Measurements from ENCODE around the gene KREMEN1.
"Not testable (repeated sequence)": the region's sequence is repeated elsewhere in the genome, so short reads cannot be mapped to it uniquely, and the experiment has no call there.

The KREMEN1 gene

DNA sequence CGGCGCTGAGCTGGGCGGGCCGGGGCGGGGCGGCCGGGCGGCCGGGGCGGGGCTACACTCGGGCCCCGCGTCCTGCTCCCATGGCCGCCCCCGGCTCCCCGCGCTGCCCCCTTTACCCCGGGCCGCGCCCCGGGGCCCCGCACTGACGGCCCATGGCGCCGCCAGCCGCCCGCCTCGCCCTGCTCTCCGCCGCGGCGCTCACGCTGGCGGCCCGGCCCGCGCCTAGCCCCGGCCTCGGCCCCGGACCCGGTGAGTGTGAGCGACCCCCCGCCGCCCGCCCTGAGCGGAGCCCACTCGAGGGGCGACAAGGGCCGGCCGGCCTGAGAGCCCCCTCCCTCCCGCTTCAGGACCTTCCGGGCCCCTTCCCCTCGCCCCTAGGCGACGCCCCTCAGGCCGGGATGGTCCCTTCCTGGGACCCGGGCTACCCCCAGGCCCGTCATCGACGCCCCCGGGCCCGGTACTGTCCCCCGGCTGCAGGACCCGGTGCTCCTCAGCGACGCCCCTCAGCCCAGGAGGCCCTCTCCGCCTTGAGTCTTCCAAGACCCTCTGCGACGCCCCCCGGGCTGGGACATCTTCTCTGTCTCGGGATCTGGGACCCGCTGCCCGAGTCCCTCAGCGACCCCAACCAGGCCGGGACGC lies at the start of gene KREMEN1:
KREMEN1 (plus strand) TSS at position 57 of the 639 bp plus-strand sequence; CDS start at position 153, 96 bp downstream.
- DNase-seq = no peak

DNA sequence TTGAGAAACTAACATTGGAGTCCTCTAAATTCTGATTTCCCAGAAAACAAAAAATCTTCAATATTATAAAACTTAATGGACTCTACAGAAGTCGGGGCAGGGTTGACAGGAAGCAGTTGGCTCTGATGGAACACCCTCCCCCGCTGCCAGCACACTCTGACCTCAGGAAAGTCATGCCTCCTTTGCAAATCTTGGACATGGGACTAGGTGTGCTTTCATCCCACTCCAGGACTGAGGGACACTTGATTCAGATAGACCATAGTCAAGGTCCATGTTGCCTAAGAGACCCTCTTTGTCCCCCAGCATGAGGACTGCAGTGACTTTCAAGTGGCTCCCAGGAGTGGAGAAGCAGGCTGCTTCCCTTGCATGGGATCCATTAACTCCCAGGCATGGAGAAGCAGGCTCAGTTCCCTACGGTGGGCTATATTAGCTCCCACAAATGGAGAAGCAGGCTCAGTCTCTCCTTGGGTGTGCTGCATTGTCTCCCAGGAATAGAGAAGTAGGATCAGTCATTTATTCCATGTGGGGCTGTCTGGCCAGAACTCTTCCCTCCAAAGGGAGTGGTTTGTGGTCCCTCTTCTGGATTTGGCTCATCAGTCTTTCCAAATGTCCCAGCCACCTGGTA lies 49.6 kb upstream of the KREMEN1 start:
- DNase-seq = no peak

GRCh38 chr22:29026579-29026978 lies 46.3 kb upstream of the KREMEN1 start:
- no peak for DNase-seq

GRCh38 chr22:29028468-29028867 lies 44.4 kb upstream of the KREMEN1 start:
- no peak for DNase-seq

DNA sequence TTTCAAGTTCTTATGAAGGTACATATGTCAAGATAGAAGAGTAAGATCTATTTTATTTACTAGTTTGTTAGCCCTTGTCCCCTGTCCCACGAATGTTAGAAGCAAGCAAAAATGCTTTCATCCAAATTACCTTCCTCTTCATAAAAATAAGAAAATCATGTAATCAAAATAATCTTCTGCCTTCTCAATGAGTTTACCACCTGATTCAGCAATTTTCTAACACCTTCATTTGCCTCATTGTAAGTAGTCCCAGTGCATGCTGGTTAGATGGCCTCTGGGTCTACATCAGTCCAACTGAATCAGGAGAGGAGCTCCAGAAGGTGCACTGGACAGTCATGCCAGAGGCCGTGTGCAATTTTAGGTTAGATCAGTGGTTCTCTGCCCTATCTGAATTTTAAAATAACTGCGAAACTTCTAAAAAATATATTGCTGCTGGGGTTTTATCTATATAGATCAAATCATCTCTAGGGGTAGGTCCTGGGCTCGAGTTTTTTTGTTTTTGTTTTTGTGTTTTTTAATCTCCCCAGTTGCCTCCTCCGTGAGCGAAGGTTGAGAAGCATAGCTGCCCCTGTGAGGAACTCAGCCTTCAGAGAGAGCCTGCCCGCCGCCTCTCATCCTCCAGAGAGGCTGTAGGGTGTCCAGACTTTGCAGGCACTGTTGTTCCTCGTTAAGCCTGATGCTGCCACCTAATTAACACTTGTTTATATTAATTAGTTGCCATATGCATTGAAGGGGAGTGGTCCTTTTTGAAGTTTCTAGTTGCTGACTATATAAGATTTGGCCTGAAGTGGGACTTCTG lies 43.4 kb upstream of the KREMEN1 start:
- DNase-seq = no peak

DNA sequence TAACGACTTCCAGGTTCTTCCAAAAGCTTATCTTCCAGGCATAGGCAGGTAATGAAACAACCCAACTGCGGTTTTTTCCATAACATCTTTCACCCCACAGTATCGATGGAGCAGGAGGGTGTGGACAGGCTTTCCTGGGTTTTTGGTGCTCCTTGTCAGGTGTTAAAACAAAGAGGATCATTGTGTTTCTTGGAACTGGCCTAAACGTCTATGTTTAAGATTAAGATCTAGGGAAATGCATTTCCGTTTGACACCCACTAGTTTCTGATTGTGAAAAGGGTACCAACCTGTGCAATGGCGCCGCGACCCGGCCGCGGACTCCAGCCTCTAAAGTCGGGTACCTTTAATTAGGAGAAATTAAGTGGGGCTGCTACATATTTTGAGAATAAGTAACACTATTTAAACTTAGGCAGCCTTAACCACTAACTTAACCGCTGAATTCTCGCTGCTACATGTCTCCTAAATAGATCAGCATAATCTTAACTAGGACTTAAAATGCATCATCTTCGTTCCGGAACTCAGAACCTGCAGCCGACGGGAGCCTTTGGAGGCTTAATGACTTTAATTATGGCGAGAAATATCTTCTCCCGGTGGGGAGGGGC lies 42.7 kb upstream of the KREMEN1 start:
- no peak for DNase-seq

GRCh38 chr22:29030618-29031226 lies 42.1 kb upstream of the KREMEN1 start:
- no peak for DNase-seq

DNA sequence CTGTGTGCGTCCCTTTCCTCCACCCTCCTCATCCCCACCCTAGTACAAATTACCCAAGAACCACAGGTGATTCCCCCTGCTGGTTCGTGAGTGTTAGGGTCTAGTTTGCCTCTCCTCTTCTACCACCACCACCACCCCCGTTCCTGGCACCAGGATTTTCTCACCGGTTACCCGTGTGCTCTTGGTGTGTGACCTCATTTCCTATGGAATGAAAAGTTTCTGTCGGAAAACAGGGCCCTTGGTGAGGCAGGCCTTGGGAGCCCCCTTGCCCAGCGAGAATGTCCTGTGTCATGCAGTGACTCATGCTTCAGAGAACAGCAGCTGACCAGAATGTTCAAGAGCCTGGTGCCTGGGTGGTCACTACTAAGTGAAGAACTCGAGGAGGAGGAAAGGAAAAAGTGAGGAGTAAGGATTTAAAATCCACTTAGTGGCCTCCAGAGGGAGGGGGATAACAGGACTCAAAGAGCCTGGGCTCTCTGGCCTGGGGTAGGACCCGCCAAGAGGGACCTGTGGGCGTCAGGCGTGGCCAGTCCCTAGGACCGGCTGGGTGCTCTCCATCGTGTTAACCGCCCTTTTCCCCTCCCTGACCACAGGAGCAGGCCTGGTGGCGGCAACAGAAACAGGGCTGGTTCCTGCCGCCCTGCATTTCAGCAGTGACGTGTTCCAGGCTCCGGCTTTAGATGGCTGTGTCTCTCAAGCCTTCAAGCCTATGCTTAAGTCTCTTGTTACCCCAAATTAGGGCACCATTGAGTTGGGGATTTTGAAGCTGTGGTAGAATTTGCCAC lies 41.4 kb upstream of the KREMEN1 start:
- DNase-seq = no peak

- DNase-seq = no peak
Observed at GRCh38 chr22:29032014-29032475, 40.8 kb upstream of the KREMEN1 start.

- no peak for DNase-seq
Observed at GRCh38 chr22:29032584-29032983, 40.3 kb upstream of the KREMEN1 start.

DNA sequence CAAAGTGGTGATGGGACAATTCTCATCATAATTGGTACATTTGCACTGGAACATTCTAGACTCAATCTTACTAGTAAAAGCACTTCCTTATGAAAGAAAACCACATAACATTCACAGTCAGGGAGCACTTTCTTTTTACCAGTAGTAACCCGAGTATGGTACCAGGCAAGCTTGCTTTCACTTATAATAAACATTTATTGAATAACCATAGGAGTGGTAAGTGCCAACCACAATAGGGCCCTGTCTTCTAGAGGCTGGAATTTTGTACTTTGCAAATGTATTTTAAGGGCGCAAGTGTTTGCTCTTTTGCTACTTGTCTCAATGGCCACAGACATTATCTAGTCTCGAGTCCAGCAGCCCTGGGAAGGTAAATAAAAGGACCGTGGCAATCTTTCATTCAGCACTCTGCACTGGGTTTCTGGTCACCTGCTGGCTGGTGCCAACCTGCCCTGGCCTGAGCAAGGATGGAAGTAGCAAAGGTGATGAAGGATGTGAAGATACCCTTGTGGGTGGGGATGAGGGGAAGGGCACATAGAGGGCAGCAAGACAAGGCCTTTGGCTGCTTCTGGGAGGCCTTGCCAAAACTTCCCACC lies 35.4 kb upstream of the KREMEN1 start:
- DNase-seq = no peak

DNA sequence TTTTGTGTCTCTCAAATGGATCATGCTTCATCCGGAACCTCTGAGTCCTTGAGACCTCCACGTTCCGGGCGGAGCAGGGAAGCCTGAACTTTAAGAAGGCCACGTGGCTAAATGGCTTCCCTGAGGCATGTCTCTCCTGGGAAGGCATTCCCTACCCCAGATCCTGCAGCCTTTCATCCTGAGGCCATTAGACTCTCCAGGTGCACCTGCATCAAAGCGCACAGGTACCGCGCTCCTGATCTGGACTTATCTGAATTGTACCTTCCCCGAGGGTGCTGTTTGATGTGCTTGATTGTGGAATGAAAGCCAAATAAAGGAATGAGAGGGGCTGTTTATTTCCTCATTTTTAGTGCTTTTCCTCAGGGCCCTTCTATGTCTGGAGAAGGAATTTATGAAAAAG lies 33.7 kb upstream of the KREMEN1 start:
- DNase-seq = no peak

DNA sequence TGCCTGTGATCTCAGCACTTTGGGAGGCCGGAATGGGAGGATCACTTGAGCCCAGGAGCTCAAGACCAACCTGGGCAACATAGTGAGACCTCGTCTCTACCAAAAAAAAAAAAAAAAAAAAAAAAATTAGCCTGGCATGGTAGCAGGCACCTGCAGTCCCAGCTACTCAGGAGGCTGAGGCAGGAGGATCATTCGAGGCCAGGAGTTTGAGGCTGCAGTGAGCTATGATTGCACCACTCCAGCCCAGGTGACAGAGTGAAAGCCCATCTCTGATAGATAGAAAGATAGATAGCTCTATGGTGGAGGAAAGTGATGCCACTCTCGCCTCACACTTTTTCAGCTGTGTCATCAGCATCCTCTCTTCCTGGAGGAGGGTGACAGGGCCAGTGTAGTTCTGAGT lies 33.2 kb upstream of the KREMEN1 start:
- not testable (repeated sequence) for DNase-seq

DNA sequence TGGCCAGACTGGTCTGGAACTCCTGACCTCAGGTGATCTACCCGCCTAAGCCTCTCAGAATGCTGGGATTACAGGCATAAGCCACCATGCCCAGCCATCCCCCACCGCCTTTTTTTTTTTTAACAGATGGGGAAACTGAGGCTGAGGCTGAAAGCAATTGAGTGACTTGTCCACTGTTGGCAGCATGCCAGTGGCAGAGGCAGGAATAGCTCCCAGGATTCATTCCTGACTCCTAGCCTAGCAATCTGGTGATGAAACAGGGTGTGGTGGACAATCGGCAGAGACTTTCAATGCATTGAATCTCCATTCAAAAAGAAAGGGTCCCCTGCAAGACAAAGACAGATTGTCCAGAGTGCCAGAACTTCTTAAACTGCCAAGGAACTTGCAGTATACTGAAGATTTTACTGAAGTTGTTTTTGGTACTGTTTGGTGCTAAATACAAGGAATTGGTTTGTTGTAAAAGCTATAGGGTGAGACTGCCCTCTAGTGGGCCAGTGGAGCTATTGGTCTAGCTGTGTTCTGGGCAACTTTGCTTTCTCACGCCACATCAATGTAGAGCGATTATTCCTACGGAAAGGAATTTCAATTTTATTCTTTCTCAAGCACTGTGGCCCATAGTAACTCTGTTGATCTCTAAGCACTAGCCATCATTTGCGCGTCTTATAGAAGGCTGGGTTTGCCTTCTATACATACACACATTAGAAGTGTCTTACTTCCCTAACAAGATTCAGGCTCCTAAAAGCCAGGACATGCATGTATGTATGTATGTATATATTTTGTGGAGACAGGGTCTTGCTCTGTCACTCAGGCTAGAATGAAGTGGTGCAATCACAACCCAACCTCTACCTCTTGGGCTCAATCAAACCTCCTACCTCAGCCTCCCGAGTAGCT lies 32.2 kb upstream of the KREMEN1 start:
- peak; percentile 50 for DNase-seq

- DNase-seq = no peak
Observed at GRCh38 chr22:29041408-29041807, 31.4 kb upstream of the KREMEN1 start.

GRCh38 chr22:29043906-29044575 lies 28.8 kb upstream of the KREMEN1 start:
- no peak for DNase-seq

DNA sequence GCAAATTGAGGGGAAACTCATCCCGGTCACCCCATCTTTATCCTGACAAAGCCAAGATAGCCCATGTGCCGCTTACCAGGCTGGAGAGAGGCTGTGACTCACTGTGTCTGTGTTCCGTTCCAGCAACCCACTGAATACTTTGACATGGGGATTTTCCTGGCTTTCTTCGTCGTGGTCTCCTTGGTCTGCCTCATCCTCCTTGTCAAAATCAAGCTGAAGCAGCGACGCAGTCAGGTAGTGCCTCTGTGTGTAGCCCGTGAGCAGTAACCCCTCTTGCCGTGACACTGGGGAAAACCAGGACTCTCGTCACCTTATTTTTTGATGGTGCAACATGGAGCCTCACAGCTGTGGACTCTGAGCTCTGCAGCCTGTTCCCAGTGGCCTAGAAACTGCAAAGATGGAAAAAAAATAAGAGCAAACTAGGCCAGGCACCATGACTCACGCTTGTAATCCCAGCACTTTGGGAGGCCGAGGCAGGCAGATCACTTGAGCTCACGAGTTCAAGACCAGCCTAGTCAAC lies 28.1 kb upstream of the KREMEN1 start:
- no peak for DNase-seq

- no peak for DNase-seq
Observed at GRCh38 chr22:29048822-29049654, 23.8 kb upstream of the KREMEN1 start.
